OCI-LY7 (cell line): ENCODE results near the gene GRB10.

Experiments used
- EZH2phosphoT487 ChIP-seq: fragments of 200-600 bp; sonication (generic); IDR thresholded peaks from 2 replicates; pipeline ENCODE4 v1.6.1; 2018; ENCODE audit warnings: low read depth, borderline replicate concordance, mild to moderate bottlenecking, mixed run types, antibody characterized with exemption, low read length, moderate library complexity, mixed read lengths
- TF ChIP-seq, protein P1 (sequence below): fragments of 200-600 bp; sonication (generic); conservative IDR thresholded peaks from 2 replicates; pipeline ENCODE4 v1.5.1; 2014; ENCODE audit warnings: mild to moderate bottlenecking, antibody characterized with exemption, low read length, moderate library complexity, mixed read lengths

GRCh38 chr7:50711271-50712175 lies 71.2 kb downstream of the GRB10 start:
- TF ChIP-seq, protein P1, sequence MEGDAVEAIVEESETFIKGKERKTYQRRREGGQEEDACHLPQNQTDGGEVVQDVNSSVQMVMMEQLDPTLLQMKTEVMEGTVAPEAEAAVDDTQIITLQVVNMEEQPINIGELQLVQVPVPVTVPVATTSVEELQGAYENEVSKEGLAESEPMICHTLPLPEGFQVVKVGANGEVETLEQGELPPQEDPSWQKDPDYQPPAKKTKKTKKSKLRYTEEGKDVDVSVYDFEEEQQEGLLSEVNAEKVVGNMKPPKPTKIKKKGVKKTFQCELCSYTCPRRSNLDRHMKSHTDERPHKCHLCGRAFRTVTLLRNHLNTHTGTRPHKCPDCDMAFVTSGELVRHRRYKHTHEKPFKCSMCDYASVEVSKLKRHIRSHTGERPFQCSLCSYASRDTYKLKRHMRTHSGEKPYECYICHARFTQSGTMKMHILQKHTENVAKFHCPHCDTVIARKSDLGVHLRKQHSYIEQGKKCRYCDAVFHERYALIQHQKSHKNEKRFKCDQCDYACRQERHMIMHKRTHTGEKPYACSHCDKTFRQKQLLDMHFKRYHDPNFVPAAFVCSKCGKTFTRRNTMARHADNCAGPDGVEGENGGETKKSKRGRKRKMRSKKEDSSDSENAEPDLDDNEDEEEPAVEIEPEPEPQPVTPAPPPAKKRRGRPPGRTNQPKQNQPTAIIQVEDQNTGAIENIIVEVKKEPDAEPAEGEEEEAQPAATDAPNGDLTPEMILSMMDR = no peak
- TF ChIP-seq EZH2phosphoT487 = no peak
